Spleen (tissue), 7 donors: ENCODE data around the gene AP5Z1.

ENCODE experiments used
- CTCF ChIP-seq, 11 experiments: fragments of 200-600 bp in 7 of 11; fragments of 450-650 bp in 4 of 11; sonication (generic) in 4 of 11; IDR thresholded peaks in 8 of 11; conservative IDR thresholded peaks in 3 of 11; 1 replicate in 7 of 11; 2 replicates in 4 of 11; pipeline versions ENCODE4 v1.4.0 to v1.8.0; 2016 to 2021; ENCODE audit warnings: antibody characterized with exemption in 11 of 11, inconsistent platforms in 4 of 11, mild to moderate bottlenecking in 1 of 11
- POLR2A ChIP-seq, 3 donors: fragments of 450-650 bp; IDR thresholded peaks; one replicate each; pipeline ENCODE4 v1.5.1; 2017; ENCODE audit warnings: antibody characterized with exemption in 3 of 3, mild to moderate bottlenecking in 1 of 3
- donor health status: DM: no; HTN: no; CAD: no; lungs with moderate emphysema.
- donor health status: DM: no; HTN: no; CAD: no.
- donor health status: DM: no; HTN: no; CAD: no.

GRCh38 chr7:4763091-4763793 lies 12.2 kb upstream of the AP5Z1 start:
- TF ChIP-seq CTCF (IDR thresholded peaks at IDR 0.05 in 8 of 11, conservative IDR thresholded peaks at IDR 0.05 in 3 of 11) (no peak), POLR2A (IDR thresholded peaks at IDR 0.05) (no peak)
